NCI-H2107 treated with DMSO at 0.1 percent for 48 hours (cell line): ENCODE measurements around the gene ROBO4.

Experiments used
- DNase-seq: peaks from one replicate; lab custom pipeline; 2025; ENCODE audit not compliant: unreplicated experiment; lab: John Stamatoyannopoulos, UW

The ROBO4 gene

DNA sequence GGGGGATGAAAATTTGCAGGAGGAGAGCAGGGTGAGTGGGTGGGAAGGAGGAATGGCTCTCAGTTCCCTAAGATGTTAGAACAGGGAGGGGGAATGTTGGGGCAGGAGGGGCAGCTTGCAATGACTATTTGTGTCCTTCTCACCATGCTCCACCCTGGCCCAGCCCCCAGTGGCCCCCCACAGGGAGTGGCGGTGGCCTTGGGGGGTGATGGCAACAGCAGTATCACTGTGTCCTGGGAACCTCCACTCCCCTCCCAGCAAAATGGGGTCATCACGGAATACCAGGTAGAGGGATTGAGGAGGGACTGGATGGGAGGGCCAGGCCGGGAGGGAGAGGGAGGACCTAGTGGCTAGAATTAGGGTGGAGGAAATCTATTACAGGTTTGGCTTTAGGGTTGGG, 22.3 kb downstream of the ROBO4 start:
- no peak for DNase-seq

DNA sequence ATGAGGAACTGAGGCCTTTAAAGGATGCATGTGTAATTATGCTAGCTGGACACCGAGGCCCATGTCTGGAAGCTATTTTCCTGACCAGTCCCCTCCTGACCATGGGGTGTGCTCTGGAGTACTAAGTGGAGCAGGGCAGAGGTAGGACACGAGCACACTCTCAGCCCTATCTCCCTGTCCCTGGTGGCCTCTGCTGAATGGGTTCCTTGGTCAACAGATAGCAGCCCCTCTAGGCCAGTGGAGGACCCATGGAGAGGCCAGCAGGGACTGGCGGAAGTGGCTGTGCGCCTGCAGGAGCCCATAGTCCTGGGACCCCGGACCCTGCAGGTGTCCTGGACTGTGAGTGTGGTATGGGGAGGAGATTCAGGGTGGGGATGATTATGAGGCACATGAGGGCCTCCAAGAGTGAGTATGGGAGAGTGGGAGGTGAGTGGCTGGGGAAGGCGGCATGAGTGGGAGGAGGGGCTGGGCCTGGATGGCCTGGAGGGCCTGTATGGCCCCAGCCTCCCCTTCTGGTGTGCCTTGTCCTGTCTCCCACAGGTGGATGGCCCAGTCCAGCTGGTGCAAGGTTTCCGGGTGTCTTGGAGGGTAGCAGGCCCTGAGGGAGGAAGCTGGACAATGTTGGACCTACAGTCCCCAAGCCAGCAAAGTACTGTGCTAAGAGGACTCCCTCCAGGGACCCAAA, 23.0 kb downstream of the ROBO4 start:
- DNase-seq = no peak

DNA sequence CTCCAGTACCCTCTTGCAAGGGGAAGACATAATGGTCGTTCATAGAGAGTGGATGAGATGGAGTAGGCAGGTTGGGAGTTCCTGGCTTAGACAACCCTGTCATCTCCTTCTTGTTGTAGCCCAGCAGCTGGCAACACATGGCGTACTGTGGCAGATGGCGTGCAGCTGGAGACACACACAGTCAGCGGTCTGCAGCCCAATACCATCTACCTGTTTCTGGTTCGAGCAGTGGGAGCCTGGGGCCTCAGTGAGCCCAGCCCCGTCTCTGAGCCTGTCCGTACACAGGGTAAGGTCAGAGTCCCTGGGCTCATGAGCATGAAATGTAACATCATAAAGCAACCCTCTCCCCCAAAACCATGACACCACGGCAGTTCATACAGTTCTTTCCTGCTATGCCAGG, 23.7 kb downstream of the ROBO4 start:
- DNase-seq = no peak

DNA sequence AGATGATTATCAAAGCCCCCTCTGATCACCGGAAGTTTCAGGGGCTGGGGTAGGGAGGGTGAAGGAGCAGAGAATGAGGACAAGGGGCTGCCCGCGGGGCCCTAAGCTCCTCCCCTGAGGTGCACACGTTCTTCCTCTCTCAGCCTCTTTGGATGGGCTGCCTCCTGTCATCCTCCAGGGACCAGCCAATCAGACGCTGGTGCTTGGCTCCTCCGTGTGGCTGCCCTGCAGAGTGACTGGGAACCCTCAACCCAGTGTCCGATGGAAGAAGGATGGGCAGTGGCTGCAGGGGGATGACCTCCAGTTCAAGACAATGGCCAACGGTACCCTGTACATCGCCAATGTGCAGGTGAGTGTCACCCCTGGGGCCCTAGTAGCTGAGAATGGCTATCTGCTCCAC, 24.9 kb downstream of the ROBO4 start:
- DNase-seq = no peak

DNA sequence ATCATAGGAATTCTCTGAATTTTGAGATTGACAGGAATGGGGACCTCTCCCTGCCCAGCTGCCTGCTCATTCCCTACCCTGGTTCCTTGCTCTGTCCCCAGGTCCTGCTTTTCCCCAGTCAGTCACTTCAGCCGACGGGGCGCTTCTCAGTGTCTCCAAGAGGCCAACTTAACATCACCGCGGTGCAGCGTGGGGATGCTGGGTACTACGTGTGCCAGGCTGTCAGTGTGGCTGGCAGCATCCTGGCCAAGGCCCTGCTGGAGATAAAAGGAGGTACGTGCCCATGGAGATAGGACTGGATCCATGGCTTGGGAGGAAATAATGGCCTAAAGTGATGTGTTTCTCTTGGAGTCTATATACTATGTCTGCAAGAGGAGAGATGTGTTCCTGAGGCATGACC, 25.4 kb downstream of the ROBO4 start:
- DNase-seq = no peak

DNA sequence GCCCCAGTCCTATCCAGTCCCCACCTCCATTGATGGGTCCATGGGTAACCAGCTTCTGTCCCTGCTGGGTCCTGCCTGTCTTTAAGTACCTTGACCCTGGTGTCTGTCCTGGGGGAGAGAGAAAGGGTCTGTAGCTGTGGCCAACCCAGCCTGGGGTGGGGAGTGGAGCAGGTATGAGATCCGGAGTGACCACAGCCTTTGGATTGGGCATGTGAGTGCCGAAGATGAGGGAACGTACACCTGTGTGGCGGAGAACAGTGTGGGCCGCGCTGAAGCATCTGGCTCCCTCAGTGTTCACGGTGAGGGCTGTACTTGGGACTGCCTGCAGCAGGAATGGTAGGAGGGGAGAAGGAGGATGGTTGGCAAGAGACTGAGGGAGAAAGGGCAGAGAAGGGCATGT, 27.2 kb downstream of the ROBO4 start:
- no peak for DNase-seq

DNA sequence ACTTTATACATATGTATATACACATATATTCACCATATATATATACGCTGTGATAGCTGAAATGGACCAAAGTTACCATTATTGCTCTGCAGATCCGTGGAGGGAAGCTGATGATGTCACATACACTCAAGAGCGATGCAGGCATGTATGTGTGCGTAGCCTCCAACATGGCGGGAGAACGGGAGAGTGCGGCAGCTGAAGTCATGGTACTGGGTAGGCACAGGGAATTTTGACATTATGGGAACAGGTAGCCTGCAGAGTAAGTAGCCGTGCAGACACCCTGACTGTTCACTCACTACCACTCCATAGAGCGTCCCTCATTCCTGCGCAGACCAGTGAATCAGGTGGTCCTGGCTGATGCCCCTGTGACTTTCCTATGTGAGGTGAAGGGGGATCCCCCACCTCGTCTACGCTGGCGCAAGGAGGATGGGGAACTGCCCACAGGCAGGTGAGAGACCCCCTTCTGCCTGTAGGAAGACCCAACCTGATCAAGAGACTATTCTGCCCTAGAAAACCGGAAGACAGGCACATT, 27.7 kb downstream of the ROBO4 start:
- DNase-seq = no peak

DNA sequence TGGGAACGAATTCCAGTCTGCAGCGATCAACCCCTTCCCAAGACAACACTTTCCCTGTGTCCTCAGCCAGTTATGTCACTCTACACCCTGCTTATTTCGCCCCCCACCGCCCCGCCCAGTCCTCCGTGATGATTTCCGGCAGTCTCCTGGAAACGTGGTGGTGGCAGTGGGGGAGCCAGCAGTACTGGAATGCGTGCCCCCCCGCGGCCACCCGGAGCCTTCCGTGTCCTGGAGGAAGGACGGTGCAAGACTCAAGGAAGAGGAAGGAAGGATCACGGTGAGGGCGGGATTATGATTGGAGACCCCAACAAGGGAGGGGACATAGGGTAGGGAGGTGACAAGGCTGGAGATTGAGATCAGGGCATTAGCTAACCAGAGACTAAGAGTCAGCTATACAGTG, 28.3 kb downstream of the ROBO4 start:
- DNase-seq = no peak

DNA sequence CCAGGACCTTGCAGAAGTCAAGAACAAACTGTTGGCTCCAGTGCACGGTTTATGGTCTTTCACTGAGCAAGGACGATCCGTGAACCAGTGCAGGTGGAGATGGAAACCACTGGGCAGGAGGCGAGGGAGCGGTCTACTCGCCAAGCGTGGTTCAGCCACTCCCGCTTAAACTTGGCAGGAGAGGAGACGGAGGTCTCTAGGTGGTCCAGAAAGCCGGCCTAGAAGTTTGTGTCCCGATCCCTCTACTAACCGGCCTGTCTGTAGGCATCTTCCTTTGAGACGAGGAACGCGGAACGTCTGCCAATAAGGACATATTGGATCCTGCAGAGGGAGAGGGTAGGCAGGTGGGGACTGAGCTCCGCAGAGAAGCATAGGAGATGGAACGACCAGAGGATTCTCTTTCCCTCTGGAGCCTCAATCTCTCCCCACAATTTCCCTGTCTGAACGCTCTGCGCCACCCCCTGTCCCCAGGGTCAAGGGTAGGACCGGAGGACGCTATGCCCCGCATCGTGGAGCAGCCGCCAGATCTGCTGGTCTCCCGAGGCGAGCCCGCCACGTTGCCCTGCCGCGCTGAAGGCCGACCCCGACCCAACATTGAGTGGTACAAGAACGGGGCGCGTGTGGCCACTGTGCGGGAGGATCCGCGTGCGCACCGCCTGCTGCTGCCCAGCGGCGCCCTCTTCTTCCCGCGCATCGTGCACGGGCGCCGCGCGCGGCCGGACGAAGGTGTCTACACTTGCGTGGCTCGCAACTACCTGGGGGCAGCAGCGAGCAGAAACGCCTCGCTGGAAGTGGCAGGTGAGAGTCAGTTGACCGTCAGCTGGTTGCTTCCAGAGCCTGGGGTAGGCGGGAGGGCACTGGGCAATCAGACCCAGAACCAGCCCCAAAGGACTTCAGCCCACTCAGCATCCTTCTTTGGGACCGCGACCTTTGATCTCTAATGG, 29.1 kb downstream of the ROBO4 start:
- no peak for DNase-seq

DNA sequence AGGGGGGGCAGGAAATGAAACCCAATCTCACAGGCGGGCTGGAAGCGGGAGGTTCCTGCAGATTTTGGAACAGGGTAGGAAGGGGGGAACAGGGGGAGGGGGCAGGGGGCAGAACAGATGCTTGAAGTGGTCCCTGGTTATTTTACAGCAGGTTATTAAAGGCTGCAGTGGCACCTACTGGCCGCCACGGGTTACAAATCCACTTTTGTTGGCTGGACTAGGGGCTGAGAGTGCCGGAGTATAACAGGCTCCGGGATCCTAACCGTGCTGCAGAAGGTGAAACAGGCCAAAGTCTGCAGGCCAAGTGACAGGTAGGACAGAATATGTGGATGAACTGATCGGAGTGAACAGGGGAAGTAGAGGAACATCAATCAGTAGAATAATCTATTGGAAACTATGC, 30.0 kb downstream of the ROBO4 start:
- DNase-seq = no peak

DNA sequence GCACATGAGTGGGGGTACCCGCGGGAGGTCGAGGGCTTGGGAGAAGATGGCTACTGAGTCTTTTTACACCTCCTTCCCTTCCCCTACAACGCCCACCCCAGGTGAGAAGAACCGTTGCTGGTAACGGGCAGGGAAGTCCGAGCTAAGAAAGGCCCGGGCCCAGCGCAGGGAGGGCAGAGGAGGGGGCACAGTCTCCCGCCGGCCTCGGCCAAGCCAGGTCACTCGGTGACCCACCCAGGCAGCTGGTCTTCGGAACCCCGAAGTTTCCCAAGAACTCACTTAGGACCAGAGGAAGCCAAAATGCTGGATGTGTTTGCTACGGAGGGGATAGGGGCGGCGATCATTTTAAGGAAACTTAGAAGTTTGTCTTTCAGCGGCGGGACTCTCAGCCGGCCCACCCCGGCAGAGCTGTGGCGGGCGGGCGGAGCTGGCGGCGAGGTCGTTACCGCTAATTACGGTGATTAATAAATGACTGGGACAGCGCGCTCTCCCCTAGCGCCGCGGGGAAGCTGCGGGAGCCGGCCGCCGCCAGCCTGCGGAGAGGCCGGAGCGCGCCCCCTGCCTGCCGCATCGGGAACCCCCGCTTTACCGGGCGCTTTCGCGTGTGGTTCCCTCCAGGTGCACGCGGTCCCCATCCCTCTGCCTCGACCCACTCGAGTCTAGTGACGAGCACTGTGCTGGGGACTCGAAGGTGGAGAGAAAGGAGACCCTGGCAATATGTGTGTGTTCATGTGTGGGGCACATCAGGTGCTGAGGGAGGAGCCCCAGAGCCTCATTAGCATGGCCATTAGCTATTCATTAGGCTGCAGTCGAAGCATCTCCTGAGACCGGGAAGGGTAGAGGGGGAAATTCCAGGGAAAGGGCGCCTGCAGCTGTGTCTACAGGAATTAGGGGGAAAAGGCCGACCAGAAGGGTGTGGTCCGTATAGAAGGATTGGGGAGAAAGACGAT, 31.5 kb downstream of the ROBO4 start:
- no peak for DNase-seq

DNA sequence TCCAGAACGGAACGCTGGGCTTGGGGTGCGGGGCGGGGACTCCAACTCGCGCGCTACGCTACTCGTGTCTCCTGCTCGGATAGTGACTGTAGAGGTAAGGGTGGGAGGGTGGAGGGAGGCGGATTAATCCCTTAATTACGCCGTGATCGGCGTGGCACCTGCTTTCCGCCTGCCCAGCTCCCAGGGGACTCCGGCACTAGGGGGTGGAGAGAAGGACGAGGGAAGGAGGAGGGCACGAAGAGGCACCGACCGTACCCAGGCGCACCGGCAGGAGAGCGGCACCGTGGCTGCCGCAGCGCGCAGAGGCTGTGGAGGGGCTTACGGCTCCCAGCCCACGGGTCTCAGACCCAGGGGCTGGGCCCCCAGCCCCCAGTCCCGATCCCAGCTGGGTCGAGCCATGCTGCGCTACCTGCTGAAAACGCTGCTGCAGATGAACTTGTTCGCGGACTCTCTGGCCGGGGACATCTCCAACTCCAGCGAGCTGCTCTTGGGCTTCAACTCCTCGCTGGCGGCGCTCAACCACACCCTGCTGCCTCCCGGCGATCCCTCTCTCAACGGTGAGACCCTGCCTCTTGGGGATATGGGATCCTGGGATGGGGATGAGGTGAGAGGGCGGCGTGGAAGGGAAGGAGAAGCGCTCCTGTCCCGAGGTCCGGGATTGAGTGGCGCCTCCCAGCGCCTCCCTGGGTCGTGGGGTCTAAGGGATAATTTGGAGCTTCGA, 32.3 kb downstream of the ROBO4 start, which contains the start of gene ROBO3:
Gene ROBO3 (plus strand): TSS at position 252 of the 721 bp plus-strand sequence. CDS start 146 bp downstream, at position 398.
- no peak for DNase-seq

DNA sequence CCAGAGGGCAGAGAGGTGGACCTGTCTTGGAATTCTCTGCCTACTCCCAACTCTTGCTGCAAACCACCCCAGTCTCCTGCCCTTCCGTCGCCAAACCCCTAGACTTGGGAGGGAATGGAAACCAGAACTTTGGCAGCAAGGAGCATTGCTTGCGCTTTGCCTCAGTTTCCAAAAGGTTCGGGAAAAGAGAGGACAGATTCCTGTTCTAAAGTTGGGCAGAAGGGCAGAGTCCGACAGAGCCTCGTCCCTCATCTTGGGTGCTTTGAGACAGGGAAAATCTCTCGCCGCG, 32.8 kb downstream of the ROBO4 start:
- DNase-seq = no peak

DNA sequence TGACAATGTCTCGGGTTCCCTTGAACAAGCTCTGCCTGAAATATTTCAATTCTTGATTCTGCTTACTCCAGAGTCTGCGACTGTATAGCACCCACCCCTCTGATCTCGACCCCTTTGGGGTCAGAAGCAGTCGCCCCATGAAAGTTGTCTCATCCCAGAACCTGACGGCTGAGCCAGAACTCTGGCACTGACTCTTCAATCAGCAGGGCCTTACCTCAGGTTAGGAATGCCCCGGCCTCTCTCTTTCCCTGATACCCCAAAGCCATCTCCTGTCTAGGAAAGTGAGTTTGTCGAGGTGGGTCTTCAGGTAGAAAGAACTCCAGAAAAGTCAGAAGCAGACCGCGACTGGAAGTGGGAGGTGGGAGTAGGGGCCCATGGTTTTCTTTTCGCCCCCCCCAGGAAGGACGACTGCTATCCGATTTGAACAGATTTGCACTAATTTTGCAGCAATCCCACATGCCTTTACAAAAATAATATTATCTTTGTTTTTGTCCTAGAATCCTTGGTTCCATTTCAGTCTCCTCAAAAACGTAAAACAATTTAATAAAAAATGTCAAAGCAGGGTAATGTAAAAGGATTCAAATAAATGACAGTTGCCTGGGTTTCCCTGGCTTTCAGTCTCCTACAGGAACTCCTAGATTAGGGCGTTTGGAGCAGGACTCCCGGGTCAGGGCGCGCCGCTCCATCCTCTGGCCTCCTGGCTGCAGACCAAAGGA, 33.3 kb downstream of the ROBO4 start:
- no peak for DNase-seq

DNA sequence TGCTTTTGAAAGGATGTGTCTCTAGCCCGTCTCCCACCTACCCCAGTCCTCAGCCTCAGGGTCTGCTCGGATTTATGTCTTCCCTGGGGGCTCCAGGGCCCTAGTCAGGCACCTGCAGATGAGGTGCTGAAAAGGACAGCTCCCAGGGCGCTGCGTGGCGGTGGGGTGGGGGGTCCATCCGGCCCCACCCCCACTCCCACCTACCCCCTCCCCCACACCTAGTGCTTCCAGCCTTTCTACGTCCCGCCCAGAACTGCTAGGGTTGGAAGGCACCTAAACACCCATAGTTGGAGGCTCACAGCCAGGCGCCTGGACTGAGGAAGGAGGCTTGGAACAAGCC, 33.9 kb downstream of the ROBO4 start:
- no peak for DNase-seq

DNA sequence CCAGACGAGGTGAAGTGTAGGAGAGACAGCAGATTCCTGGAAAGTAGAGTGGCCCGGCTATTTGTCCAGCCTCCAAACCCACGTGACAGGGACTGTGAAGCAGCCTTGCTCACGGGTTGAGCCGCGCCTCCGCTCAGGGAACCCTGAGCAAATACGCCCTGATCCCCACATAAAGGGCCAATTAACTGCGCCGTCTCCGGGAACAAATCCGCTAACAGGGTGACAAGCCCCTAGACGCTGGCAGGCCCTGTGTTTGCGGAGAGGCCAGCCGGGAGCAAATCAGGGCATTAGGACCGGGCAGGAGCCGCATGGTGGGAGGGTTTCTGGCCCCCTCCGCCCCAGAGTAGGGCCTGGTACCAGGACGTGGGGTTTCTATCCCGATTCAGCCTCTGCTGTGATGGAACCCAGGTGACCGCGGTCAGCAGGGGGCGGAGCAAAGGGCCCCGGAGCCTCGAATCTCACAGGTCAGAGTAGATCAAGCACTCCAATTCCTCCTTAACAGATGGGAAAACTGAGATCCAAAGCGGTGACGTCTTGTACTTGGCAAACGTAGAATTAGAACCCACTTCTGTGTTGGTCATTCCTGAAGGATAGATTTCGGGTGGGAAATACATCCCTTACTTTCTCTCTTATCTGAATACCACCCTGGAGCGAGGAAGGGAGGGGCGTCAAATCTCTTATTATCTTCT, 34.4 kb downstream of the ROBO4 start:
- DNase-seq = no peak

DNA sequence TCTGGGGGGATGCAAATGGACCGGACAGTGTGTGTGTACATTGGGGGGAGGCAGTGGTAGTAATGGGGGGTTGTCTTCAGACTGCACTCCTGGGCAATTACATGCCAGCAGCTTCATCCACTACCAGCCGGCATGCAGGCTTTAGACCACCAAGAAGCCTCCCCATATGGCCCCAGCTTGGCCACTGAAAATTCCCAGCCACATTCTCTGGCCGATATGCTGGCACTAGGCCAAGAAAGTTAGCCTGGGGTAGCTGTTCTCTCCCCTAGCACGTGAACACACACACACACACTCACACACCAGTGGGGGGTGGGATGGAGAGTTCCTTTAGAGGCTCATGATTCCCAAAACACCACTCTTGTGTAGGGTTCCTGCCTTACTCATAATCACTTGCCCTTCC, 36.0 kb downstream of the ROBO4 start:
- no peak for DNase-seq

DNA sequence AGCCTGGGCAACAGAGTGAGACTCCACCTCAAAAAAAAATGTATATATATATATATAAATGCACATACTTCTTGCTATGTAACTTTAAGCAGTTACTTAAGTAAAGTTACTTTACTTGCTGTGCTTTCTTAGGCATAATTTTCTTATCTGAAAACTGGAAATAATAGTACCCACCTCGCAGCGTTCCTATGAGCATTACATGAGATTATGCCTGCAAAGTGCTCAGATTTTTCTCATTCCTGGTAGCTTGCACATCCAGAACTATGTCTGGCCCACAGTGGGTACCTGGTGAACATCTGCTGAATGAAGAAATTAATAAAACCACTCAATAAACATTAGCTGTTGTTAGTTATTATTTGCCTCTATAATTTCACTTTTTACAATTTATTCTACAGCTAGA, 38.5 kb downstream of the ROBO4 start:
- no peak for DNase-seq

DNA sequence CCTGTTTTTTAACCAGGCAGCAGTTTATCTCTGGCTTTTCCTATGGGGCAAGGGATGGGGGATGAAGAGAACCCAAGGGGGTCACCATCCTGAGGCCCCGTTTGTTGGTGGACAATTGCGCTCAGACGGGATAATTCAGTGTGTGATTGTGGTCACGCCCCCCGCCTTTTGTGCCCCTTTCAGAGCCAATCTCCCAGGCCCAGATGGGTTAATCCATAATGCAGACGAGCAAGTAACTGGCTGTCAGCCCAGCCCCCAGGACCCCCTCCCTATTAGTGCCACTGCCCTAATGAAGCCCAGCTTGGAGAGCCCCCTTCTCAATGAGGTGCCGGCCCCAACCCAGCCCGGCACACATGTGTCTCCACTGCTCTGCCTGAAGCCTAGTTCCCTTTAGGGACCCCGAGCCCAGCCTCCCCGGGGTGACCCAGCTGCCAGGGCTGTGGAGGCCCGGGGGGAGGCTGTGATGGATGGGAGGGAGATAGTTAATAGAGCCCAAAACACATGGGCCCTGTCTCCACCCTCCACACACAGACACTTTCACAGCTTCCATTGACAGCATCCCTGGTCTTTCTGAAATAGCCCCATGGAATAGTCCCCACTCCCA, 51.5 kb downstream of the ROBO4 start:
- DNase-seq = no peak
